GM21717 (cell line): ENCODE measurements around the gene RAB44.
"Not testable (repeated sequence)": the region's sequence is repeated elsewhere in the genome, so short reads cannot be mapped to it uniquely, and the experiment has no call there.

Source experiments
- ATAC-seq: cut with Tn5 transposase; IDR thresholded peaks from one replicate; pipeline ENCODE4 v1.9.1; 2021; ENCODE audit warnings: mild to moderate bottlenecking, moderate library complexity; ENCODE audit not compliant: unreplicated experiment

The RAB44 gene, protein sequence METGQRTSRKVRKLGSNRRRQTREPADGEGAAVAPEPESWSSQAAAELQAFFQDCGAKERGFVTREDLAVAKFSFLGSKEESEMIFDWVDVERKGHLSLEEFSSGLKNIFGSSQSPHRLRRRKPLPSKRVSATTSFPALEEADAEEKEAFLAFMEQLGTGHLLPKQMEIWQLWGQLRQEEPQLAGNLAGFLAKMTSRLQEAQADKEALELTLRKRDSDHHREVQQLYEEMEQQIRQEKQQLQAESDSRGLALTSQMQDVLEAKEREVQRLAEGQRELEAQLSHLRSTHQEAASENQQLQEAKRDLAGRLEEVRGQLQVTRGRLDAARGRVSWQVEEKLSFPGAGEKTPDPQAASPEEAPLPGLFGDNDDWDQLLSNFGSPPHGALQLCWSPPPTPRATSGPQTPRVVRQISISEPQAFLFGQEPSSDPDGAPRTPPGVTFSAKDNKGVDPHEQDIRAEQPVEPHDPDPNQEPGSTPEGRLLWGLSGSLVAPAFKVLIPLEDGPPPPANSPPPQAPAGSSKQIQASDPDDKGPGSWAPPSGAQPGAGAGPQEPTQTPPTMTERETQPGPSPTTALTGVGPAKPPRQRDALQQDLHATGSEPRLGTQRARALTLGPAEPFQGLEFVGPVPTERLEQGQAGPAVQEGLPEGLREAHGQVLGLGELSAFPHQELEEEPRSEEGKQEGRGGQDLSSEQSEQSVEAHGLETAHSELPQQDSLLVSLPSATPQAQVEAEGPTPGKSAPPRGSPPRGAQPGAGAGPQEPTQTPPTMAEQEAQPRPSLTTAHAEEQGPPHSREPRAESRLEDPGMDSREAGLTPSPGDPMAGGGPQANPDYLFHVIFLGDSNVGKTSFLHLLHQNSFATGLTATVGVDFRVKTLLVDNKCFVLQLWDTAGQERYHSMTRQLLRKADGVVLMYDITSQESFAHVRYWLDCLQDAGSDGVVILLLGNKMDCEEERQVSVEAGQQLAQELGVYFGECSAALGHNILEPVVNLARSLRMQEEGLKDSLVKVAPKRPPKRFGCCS

DNA sequence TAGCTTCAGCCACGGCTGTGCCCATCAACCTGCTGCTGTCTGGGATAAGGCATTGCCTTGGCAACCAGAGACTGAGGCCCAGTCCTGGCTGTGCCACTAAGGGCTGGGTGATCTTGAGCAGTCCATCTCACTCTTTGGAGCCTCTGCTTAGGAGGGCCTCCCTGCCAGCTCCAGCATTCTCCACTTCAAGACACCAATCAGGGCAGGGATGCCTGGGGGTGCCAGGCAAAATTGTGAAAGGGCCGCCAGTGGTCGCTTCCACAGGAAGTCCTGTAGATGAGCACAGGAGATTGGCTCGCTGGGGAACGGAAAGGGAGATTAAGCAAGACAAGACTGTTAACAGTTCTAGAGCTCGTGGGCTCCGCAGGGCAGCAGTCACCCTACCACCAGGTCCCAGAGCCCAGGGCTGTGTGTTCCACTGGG lies at the start of gene RAB44:
TSS of gene RAB44 (plus strand) at position 346 of the 423 bp plus-strand sequence. CDS start 6,410 bp downstream, outside the sequence.
- no peak for ATAC-seq

DNA sequence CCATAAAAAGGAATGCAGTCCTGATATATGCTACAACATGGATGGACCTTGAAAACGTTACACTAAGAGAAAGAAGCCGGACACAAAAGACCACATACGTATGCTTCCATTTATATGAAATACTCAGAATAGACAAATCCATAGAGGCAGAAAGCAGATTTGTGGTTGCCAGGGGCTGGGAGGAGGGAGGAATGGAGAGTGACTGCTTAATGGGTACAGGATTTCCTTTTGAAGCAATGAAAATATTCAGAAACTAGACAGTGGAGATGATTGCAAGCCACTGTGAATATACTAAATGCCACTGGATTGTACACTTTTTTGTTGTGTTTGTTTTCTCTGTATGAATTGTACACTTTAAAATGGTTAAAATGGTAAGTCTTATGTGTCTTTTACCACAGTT lies 48.5 kb upstream of the RAB44 start:
- ATAC-seq = no peak

DNA sequence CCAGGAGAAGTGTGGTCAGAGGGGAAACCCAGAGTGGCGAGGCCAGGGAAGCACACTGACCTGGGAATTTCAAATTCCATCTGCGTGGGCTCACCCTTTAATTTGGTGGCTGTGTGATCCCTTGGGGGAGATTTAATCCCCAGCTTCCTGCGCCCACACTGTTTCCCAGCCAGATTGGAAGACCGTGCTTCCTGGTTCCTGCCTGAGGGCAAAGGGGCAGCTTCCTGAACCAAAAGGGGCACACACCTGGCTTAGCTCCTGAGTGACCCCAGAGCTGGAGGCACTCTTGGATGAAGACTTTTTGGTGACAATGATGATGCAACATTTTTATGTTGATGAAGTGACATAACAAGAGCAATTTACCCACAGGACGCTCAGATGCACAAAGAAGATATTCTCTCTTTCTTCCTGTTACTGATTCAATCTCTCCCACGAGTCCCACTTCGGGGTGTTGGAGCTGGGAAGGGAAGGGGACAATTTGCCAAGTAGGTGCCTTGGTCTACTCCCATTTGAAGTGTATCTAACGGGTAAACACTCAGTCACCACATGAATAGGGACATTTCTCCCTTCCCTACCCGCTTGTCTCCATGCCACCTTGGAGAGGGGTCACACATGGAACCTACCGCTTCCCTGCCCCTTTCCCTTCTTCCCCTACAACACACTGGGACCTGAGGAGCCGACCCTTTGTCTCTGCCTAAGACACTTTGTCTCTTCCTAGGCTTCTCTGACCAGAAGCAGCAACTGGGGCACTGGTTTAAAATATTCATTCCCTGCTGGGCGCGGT lies 47.7 kb upstream of the RAB44 start:
- ATAC-seq = no peak

DNA sequence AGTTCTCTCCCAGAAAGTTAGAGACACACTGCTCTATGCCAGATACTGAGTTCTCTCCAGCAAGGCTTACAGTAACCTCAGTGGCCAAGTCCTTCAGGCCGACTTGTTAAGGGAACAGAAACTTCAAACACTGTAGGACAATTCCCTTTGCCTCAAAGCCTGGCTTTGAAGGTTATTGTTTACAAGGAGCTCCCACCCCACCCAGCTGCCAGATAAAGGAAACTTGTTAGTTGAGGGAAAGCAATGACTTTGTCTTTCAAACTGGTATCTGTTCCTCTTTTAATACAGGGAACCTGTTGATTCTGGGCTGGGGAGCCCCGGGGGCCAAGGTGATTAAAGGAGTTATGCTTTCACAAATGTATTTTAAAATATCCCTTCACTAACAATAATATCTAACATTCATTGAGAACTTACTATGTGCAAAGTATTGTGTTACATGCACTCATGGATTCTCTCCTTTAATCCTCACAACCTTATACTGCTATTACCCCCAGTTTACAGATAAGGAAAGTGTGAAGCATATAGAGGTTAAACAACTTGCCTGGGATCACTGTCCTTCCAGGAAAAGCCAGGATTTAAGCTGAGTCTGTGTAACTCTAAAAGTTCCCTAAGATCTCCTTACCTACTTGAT lies 46.7 kb upstream of the RAB44 start:
- peak; percentile 57 for ATAC-seq

DNA sequence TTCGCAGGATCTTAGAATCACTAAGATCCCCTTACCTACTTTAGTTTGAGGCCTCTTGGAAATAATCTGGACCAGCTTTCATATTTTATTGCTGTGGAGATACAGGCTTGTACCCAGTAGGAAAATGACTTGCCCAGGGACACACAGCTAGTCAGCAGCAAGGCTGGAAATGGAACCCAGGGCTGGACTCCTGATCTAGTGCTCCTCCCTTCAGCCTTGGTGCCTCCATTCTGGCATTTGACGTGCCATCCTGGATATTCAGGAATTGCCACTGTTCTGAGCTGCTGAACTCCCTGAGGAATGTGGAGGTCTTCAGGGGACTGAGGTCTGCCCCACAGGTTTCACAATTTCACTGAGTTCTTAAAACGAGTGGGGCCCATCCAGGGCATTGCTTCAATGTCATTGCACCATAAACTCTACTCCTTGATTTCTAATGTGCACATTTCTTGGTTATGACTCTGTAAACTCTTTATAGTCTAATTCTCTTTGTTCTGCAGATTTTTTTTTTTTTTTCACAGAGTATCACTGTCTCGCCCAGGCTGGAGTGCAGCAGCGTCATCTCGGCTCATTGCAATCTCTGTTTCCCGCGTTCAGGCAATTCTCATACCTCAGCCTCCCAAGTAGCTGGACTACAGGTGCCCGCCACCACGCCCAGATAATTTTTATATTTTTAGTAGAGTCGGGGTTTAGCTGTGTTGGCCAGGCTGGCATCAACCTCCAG lies 45.8 kb upstream of the RAB44 start:
- ATAC-seq = no peak

DNA sequence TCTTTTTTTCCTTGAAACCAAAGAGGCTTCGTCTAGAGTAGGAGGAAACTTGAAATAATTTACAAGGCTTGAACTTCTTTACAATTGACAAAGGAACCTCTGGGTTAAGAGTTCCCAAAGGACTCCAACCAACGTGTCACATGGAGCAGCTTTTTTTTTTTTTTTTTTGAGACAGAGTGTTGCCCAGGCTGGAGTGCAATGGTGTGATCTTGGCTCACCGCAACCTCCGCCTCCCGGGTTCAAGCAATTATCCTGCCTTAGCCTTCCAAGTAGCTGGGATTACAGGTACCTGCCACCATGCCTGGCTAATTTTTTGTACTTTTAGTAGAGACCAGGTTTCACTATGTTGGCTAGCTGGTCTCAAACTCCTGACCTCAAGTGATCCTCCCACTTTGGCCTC lies 43.2 kb upstream of the RAB44 start:
- ATAC-seq = not testable (repeated sequence)

DNA sequence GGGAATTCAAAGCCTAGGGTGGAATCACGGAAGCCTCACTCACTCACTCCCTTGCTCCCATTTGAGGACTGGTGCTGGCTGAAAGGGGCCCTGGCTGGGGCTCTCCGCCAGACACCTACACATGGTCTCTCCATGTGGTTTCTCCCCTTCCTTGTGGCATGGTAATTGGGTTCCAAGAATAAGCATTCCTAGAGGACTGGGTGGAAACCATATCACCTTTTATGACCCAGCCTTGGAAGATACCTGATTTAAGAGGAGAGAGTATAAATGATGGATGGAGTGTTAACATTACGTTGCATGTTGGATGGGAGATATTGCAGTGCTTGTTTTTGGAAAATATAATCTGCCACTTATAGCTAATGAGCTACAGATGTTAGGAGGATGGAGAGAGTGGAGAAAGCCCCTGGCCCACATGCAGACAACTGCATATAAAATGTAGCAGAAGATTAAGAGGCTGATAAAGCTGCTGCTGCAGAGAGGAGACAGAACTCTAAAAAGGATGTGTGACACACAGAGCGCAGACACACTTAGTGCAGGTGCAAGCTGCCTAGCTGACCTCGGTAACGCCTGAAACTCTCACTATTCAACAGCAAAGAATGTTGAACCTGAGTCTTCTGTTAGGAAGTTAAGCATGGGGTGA lies 42.4 kb upstream of the RAB44 start:
- ATAC-seq = no peak

DNA sequence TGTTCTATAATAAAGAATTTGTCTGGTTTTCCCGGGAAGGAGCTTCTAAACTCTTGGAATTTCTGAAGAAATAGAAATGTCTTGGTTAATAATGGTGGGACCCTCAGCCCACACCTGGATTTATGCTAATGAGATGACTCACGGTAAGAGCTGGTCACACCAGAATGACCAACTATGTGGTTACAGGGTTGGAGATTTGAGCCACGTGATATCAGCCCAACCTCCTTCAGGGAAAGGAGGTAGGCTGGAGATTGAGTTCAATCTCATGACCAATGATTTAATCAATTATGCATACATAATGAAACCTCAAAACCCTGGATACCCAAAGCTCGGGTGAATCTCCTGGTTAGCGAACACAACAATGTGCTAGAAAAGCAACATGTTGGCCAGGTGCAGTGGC lies 41.2 kb upstream of the RAB44 start:
- ATAC-seq = no peak

DNA sequence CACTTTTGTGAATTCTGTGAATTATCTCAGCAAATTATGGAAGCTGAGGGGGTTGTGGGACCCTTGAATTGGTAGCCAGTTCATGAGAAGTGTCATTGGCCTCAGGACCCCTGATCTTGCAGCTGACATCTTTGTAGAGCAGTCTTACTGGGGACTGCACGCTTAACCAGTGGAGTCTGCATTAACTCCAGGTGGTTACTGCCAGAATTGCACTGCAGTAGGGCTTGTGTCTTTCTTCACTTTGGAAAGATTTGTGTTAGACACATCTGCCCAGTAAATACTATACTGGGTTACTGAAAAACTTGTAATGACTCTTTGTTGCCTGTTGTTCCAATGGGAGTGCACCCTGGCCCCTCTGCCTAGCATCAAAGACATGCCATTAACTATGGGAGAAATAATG lies 40.4 kb upstream of the RAB44 start:
- ATAC-seq = no peak

DNA sequence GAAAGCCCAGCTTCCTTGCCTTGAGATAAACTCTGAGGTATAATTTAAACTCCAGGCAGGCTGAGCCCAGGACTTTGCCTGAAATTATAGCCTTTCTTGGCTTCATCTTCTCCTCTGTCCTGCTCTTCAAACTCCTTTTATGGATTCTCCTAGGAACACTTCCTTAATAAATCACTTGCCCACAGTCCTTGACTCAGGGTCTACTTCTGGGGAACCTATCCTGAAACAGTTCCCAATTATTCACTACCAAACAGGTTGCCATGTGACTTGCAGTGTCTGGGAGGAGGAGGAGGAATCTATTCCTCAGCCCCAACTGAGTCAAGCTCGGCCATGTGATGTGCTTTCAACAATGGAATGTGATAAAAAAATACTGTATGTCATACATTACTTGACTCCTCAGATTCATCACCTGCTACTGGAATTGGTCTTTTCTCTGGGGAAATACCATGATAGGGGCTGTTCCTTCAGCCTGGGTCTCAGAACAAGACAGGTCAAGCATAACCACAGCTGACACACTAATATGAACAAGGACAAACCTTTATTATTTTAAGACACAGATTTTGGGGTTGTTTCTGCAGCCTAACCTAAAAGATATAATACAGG lies 39.6 kb upstream of the RAB44 start:
- no peak for ATAC-seq

DNA sequence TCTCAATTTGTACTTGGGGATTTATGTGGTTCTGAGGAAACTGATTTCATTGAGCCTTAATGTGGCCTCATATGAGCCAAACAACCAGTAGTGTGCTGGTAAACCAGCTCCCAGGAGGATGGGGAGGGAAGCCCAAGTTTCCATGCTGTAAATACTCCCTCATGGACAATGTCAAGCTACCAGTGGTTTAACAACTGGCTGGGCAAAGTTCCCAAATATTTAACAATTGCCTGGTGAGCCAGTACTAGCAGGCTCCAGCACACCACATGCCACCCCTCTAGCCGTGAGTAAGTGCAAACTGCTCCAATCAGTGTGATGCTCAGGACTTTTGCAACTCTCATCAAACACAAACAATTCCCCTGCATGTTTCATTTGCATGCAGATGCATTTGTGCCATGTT lies 38.4 kb upstream of the RAB44 start:
- ATAC-seq = no peak

DNA sequence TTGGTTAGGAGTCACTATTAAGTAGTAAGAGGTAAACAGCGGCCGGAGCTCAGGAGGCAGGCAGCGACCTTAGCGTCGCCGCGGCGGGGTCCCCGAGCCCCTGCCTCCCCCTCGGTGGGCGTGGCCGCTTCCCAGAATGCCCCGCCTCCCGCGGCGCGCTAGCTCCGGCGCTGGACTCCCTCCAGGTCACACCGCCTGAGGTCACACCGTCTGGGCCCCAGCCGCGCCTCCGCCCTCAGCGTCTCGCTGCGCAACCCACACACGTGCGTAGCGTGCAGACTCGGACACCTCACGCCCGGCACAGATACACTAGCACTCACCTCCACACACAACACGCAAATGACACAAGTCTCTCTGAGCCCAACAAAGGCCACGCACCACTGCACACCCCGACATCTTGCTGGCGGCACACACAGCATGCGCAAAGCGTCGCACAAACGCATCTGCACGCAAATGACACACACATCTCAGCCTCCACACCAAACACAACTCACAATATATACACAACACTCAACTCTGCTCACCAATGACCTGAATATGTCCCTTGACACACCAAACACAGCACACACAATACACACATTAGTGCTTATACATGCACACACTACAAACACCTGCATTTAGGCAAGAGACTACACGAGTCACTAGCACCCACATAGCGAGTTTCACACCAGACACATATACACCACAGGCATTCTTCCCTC lies 36.7 kb upstream of the RAB44 start:
- no peak for ATAC-seq

DNA sequence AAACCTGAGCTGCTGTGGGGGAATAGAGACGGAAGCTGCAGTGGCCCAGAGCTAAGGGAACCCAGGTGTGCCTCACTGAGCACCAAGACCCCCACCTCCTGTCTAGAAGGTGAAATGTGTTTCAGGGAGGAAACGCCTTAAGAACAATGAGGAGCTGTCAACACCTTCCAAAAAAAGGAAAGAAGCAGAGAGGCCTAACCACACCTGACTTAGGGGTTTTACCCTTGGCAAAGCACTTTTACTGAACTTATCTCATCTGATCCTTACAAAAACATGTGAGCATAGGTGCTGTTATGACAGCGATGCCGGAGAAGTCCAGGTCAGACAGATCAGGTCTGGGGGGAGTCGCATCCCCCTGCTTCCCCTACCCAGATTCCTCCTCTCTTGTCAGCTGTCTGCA lies 35.2 kb upstream of the RAB44 start:
- ATAC-seq = no peak

DNA sequence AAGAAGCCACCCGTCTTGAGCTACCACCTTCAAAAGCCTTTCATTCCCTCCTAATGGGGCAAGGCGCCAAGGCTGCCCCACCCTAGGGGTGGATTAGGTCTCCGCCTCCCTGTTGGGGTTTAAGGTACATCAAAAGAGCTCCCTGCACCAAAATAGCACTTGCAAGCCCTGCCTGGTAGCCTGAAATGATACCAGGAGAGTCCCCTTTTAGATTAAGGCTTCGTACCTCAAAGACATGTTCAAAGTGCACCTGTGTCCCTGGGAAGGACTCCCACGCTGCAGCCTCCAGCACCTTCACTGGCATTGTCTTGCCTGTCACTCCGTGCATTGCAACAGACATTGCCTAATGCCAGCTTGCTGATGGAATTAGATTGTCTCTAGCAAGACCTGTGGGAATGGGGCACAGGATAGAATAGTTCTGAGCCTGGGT lies 34.8 kb upstream of the RAB44 start:
- ATAC-seq = no peak

DNA sequence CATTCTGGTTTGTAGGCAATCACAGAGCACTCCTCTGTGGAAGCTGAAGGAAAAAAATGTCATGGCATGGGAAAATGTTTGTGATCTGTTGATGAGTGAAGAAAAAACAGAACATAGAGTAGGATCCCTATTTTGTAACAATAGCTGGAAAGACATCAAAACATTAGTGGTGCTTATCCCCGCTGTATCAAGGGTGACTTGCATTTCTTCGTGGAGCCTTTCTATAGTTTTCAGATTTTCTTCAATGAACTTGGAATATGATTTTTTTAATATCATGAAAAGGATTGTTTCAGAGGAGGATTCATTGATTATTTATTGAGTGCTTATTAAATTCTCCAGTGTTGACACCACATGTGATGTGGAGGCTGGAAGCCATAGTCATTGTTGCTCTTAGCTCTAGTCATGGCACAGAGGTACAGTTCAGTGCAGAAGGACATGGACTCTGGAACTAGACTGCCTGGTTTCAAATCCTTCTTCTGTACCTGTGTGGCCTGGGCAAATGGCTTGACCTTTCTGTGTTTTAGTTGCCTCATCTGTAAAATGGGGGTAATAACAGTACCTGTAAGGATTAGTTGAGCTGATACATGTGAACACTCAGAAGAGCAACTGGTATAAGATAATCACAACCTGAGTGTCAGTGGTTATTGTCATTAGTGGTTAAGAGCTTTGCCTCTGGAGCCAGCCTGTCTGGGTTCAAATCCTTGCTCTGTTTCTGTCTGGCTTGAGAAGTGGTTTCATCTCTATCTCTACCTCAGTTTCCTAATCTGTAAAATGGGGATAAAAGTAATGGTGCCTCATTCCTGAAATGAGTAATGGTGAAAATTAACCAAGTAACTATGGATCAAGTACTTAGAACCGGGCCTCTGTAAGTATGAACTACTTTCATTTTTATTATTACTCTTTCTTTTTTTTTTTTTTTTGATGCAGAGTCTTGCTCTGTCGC lies 33.9 kb upstream of the RAB44 start:
- no peak for ATAC-seq

DNA sequence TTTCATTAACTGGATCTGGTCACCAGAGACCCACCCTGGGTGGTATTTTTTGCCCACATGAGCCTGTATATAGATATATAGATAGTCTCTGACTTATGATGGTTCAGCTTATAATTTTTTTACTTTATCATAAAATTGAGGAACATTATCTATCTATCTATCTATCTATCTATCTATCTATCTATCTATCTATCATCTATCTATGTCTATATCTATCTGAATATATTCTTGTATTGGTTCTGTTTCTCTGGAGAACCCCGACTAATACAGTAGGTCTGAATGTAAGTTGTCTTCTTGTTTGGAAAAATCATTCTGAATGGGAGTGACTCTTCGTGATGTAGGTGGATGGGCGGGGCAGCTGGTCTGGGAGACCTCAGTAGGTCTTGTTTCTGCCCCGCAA lies 32.4 kb upstream of the RAB44 start:
- ATAC-seq = no peak

DNA sequence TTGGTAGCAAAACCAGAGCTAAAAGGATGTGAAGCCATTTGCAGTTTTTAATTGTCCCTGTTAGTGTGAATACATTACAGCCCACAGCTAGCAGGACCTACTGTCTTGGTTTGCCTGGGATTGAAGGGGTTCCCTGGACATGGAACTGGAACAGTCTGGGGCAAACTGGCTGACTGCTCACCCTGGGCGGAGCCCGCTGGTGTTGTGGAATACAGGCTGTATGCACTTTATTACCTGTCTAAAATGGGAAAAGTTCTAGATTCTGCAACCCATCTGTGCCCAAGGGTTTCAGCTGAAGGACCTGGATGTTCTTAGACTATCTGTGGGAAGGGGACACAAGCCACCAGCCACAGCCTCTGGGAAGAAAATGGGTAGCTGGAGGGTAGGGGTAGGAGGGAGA lies 31.3 kb upstream of the RAB44 start:
- no peak for ATAC-seq
